Measurements from ENCODE around the gene HFE. TPM values are rescaled to one million over a fixed set of nuclear protein-coding genes. Genes with fewer than 3 reads are reported as not detected.
"Not testable (repeated sequence)": the region's sequence is repeated elsewhere in the genome, so short reads cannot be mapped to it uniquely, and the experiment has no call there.

Gene HFE
- total RNA-seq, 3 donors from 2014 or later = 0.28 TPM; not detected in 2

- Mint-ChIP-seq H3K27me3 (ENCODE audit: low read depth) (no peaks in the 10 kb centered on the region), H3K36me3 (ENCODE audit: insufficient read depth) (no peaks in the 10 kb centered on the region)
- peak; percentile 71 to 72 for ATAC-seq
Measured at GRCh38 chr6:26054781-26055718, 32.2 kb upstream of the HFE start.

GRCh38 chr6:26055719-26056582 is 31.3 kb upstream of the HFE start:
- Mint-ChIP-seq H3K27me3 (ENCODE audit: low read depth) (no peaks in the 10 kb centered on the region), H3K9me3 (no peaks in the 10 kb centered on the region), H3K4me3 (peak overlapping the region; percentile 93), H3K4me1 (ENCODE audit: low read depth) (peaks cover 19% of the 10 kb centered on the region), H3K36me3 (ENCODE audit: insufficient read depth) (no peaks in the 10 kb centered on the region)
- ATAC-seq (peak; percentile 85 to 90), DNase-seq (peak; percentile 69)

More at GRCh38 chr6:26054781-26055718, 32.2 kb upstream of the HFE start:
- Mint-ChIP-seq H3K9me3 (no peaks in the 10 kb centered on the region), H3K4me1 (ENCODE audit: low read depth) (peaks cover 19% of the 10 kb centered on the region), H3K4me3 (peak overlapping the region; percentile 93)
- DNase-seq = peak; percentile 59

GRCh38 chr6:26056583-26057350 is 30.5 kb upstream of the HFE start:
- Mint-ChIP-seq H3K36me3 (ENCODE audit: insufficient read depth) (no peaks in the 10 kb centered on the region), H3K4me3 (peak overlapping the region; percentile 93), H3K27me3 (ENCODE audit: low read depth) (no peaks in the 10 kb centered on the region), H3K9me3 (no peaks in the 10 kb centered on the region), H3K4me1 (ENCODE audit: low read depth) (peaks cover 19% of the 10 kb centered on the region)
- no peak for DNase-seq
- no peak for ATAC-seq

- Mint-ChIP-seq H3K36me3 (ENCODE audit: insufficient read depth) (no peaks in the 10 kb centered on the region), H3K9me3 (no peaks in the 10 kb centered on the region), H3K4me1 (ENCODE audit: low read depth) (peaks cover 19% of the 10 kb centered on the region), H3K27me3 (ENCODE audit: low read depth) (no peaks in the 10 kb centered on the region), H3K4me3 (no peak overlapping the region)
- ATAC-seq (no peak), DNase-seq (no peak)
Measured at GRCh38 chr6:26057899-26058298, 29.3 kb upstream of the HFE start.

GRCh38 chr6:26058477-26059033 is 28.7 kb upstream of the HFE start:
- H3K27me3 Mint-ChIP-seq (ENCODE audit: low read depth); H3K36me3 Mint-ChIP-seq (ENCODE audit: insufficient read depth): not testable (repeated sequence)

GRCh38 chr6:26059941-26060340 is 27.3 kb upstream of the HFE start:
- no peak for DNase-seq
- Mint-ChIP-seq H3K36me3 (ENCODE audit: insufficient read depth) (no peaks in the 10 kb centered on the region), H3K4me1 (ENCODE audit: low read depth) (peaks cover 11% of the 10 kb centered on the region), H3K9me3 (no peaks in the 10 kb centered on the region), H3K4me3 (no peak overlapping the region), H3K27me3 (ENCODE audit: low read depth) (peaks cover 2% of the 10 kb centered on the region)
- no peak for ATAC-seq

More at GRCh38 chr6:26058477-26059033, 28.7 kb upstream of the HFE start:
- H3K4me1 Mint-ChIP-seq (ENCODE audit: low read depth) = peaks cover 19% of the 10 kb centered on the region
- H3K4me3 Mint-ChIP-seq, DNase-seq, H3K9me3 Mint-ChIP-seq, ATAC-seq: not testable (repeated sequence)

GRCh38 chr6:26064619-26065257 is 22.5 kb upstream of the HFE start:
- ATAC-seq (peak; percentile 61 to 64), DNase-seq (no peak)
- H3K4me3 Mint-ChIP-seq = no peak overlapping the region
- peaks cover 2% of the 10 kb centered on the region for H3K27me3 Mint-ChIP-seq (ENCODE audit: low read depth)
- no peaks in the 10 kb centered on the region for H3K9me3 Mint-ChIP-seq
- peaks cover 6% of the 10 kb centered on the region for H3K4me1 Mint-ChIP-seq (ENCODE audit: low read depth)
- H3K36me3 Mint-ChIP-seq (ENCODE audit: insufficient read depth) = no peaks in the 10 kb centered on the region

- no peaks in the 10 kb centered on the region for H3K9me3 Mint-ChIP-seq
- ATAC-seq (peak; percentile 89 to 93), DNase-seq (peak; percentile 43)
- peaks cover 6% of the 10 kb centered on the region for H3K4me1 Mint-ChIP-seq (ENCODE audit: low read depth)
- H3K36me3 Mint-ChIP-seq (ENCODE audit: insufficient read depth) = no peaks in the 10 kb centered on the region
- no peak overlapping the region for H3K4me3 Mint-ChIP-seq
- peaks cover 2% of the 10 kb centered on the region for H3K27me3 Mint-ChIP-seq (ENCODE audit: low read depth)
Measured at GRCh38 chr6:26065952-26066380, 21.3 kb upstream of the HFE start.

- DNase-seq = no peak
- Mint-ChIP-seq H3K4me3 (no peak overlapping the region), H3K27me3 (ENCODE audit: low read depth) (peaks cover 2% of the 10 kb centered on the region), H3K4me1 (ENCODE audit: low read depth) (peaks cover 6% of the 10 kb centered on the region), H3K9me3 (no peaks in the 10 kb centered on the region), H3K36me3 (ENCODE audit: insufficient read depth) (no peaks in the 10 kb centered on the region)
- no peak for ATAC-seq
Measured at GRCh38 chr6:26067367-26067766, 19.9 kb upstream of the HFE start.

- Mint-ChIP-seq H3K9me3 (no peaks in the 10 kb centered on the region), H3K27me3 (ENCODE audit: low read depth) (peaks cover 2% of the 10 kb centered on the region), H3K36me3 (ENCODE audit: insufficient read depth) (no peaks in the 10 kb centered on the region), H3K4me1 (ENCODE audit: low read depth) (peaks cover 6% of the 10 kb centered on the region), H3K4me3 (no peak overlapping the region)
- DNase-seq = no peak
- no peak for ATAC-seq
Measured at GRCh38 chr6:26068036-26068435, 19.2 kb upstream of the HFE start.

GRCh38 chr6:26071135-26071534 is 16.1 kb upstream of the HFE start:
- no peaks in the 10 kb centered on the region for H3K4me1 Mint-ChIP-seq (ENCODE audit: low read depth)
- no peak overlapping the region for H3K4me3 Mint-ChIP-seq
- no peaks in the 10 kb centered on the region for H3K36me3 Mint-ChIP-seq (ENCODE audit: insufficient read depth)
- no peaks in the 10 kb centered on the region for H3K27me3 Mint-ChIP-seq (ENCODE audit: low read depth)
- ATAC-seq (no peak), DNase-seq (no peak)
- H3K9me3 Mint-ChIP-seq = no peaks in the 10 kb centered on the region

GRCh38 chr6:26075063-26075717 is 12.0 kb upstream of the HFE start:
- ATAC-seq (no peak), DNase-seq (no peak)
- Mint-ChIP-seq H3K27me3 (ENCODE audit: low read depth) (peaks cover 4% of the 10 kb centered on the region), H3K9me3 (no peaks in the 10 kb centered on the region), H3K4me3 (no peak overlapping the region), H3K4me1 (ENCODE audit: low read depth) (no peaks in the 10 kb centered on the region), H3K36me3 (ENCODE audit: insufficient read depth) (no peaks in the 10 kb centered on the region)

GRCh38 chr6:26078066-26078465 is 9.2 kb upstream of the HFE start:
- not testable (repeated sequence) for H3K27me3 Mint-ChIP-seq (ENCODE audit: low read depth)

More at GRCh38 chr6:26078066-26078465, 9.2 kb upstream of the HFE start:
- DNase-seq; H3K4me1 Mint-ChIP-seq (ENCODE audit: low read depth); H3K36me3 Mint-ChIP-seq (ENCODE audit: insufficient read depth); H3K4me3 Mint-ChIP-seq; H3K9me3 Mint-ChIP-seq; ATAC-seq: not testable (repeated sequence)
